ENCODE measurements around the gene CLEC1A.

Gene CLEC1A

GRCh38 chr12:10101042-10101579 is 2.3 kb upstream of the CLEC1A start:
- no peak for DNase-seq

DNA sequence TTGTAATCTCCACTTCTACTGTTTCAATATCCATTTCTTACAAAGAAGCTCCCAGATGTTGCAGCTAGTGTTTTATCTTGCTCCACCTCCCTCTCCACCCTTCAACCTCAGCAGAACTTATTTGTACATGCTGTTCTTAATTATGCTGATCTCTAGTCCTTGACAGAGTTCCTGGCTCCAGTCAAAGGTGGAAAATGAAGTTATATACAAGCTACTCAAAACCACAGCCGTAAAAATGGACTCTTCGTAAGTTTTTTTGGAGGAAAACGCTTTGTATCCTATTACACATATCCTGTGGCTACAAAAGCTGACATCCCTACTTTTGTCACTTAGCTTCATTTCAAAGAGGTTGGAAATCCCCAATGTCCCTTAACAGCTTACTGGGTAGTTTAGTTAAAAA is 1.3 kb downstream of the CLEC1A start:
- no peak for DNase-seq

GRCh38 chr12:10095971-10096370 is 2.8 kb downstream of the CLEC1A start:
- DNase-seq: no peak

GRCh38 chr12:10094646-10095395 is 4.0 kb downstream of the CLEC1A start:
- no peak for DNase-seq

- DNase-seq: no peak
Measured at GRCh38 chr12:10088955-10089900, 9.6 kb downstream of the CLEC1A start.

- no peak for DNase-seq
Measured at GRCh38 chr12:10088031-10088430, 10.8 kb downstream of the CLEC1A start.

GRCh38 chr12:10086387-10086786 is 12.4 kb downstream of the CLEC1A start:
- no peak for DNase-seq

- DNase-seq: no peak
Measured at GRCh38 chr12:10084733-10085132, 14.1 kb downstream of the CLEC1A start.

DNA sequence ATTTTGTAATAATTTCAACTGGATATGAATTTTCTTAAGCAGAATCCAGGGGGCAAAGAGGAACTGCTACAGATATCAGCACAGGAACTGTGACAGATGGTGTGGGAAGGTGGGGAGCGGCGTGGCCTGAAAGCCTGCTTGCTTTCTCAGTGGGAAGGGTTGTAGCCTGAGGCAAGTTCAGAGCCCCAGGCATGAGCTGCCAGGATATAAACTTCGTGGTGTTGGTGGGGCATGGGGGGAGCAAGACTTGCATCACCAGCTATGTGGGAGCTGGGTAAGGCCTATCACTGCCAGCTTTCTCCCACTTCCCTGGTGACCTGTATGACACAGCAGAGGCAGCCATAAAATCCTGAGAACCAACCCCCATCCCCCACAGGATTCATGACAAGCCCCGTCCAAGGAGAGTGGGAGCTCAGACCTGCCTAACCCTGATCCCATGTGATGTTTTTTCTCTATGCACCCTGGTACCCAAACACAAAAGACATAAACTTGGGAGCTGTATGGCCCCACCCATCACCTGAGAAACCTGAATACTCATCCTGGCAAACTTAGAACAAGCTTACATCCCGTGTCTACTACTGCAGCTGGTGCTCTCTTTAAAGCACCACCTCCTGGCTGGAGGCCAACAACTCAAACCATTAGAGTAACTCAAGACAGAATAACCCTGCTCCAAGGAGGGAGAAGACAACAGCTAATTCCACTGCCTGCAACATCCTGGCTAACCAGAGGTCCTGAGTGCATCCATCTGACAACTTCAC is 16.5 kb downstream of the CLEC1A start:
- no peak for DNase-seq

- DNase-seq: no peak
Measured at GRCh38 chr12:10075451-10075850, 23.3 kb downstream of the CLEC1A start.

DNA sequence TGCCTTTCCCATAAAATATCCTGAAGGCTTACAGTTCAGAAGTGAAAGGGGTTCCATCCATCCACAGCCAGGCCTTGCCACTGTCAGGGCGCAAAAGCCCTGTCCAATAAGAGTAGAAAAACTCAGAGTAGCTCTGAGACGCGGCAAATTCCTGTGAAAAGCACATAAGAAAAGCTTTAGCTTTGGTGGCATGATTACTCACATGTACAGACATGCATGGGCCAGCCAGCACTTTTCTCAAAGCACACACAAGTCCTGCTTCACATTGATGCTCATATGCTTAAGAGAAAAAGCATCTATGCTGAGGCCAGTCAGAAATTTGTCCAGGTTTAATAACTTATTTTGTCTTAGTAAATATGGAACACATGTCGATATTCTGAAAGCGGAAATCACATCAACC is 25.5 kb downstream of the CLEC1A start:
- DNase-seq: no peak

GRCh38 chr12:10072131-10072530 is 26.7 kb downstream of the CLEC1A start:
- DNase-seq: no peak

- DNase-seq: no peak
Measured at GRCh38 chr12:10070380-10070779, 28.4 kb downstream of the CLEC1A start.

- DNase-seq: no peak
Measured at GRCh38 chr12:10069976-10070375, 28.8 kb downstream of the CLEC1A start.

GRCh38 chr12:10069099-10069498 is 29.7 kb downstream of the CLEC1A start:
- no peak for DNase-seq

GRCh38 chr12:10068644-10069043 is 30.1 kb downstream of the CLEC1A start:
- no peak for DNase-seq

- no peak for DNase-seq
Measured at GRCh38 chr12:10067942-10068341, 30.8 kb downstream of the CLEC1A start.

GRCh38 chr12:10067264-10067663 is 31.5 kb downstream of the CLEC1A start:
- DNase-seq: no peak

GRCh38 chr12:10065241-10065640 is 33.5 kb downstream of the CLEC1A start:
- no peak for DNase-seq

DNA sequence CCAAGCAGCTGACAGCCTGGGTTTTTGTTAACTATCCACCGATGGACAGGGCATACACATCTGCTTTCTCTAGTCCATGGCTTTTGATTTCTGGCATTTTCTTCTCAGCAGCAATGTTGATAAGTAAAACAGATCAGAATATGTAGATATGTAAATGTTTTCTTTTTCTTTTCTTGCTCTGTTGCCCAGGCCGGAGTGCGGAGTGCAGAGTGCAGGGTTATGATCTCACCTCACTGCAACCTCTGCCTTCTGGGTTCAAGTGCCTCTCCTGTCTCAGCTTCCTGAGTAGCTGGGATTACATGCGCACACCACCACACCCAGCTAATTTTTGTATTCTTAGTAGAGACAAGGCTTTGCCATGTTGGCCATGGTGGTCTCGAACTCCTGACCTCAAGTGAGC is 40.4 kb downstream of the CLEC1A start:
- no peak for DNase-seq

DNA sequence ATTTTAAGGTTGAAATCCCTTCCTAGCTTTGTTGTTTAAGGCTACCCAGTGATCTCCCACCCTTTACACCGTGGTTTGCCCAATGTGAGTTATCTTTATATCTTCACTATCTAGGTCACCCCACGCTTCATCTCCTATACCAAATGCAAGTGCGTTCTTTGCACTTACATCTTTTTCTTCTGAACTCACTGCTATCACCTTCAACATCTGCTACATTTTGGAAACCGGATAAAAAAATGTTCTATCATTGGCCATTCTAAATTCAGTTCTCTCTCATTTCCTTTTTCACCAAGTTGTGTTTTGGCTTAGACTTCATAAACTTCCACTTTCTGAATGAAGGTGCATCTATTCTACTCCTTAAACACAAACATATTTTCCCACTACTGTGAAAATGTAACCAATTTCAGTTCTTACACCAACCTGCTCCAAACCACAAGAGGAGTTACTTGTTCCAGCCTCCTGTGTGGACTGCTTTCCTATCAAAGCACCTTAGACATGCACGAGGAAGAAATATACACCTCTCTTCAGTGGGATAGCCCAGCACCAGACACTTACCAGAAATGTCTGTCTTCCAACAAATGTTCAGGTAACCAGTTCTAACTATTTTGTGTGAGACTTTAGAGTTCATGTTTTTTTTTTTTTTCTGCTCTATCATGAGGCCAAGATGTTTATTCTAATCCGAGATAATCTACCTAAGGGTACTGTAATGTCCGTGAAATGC is 46.4 kb downstream of the CLEC1A start:
- DNase-seq: no peak

GRCh38 chr12:10048526-10048925 is 50.3 kb downstream of the CLEC1A start:
- DNase-seq: no peak
